AG09309 (cell line): ENCODE measurements around the gene TEDDM1.

Experiments used
- DNase-seq: peaks from one replicate; pipeline ENCODE4 v3.0.0-alpha.2; 2010; ENCODE audit warnings: low read depth
- H3K4me3 ChIP-seq: 2 replicates; pipeline ENCODE4 v1.5.1; 2011; ENCODE audit warnings: mild to moderate bottlenecking, low read depth, low read length, moderate library complexity; ENCODE audit not compliant: control insufficient read depth
- CTCF ChIP-seq: IDR thresholded peaks from 2 replicates; pipeline ENCODE4 v1.5.1; 2011; ENCODE audit warnings: mild to moderate bottlenecking, low read depth, low read length, inconsistent platforms; ENCODE audit not compliant: insufficient read depth, control insufficient read depth; ENCODE audit errors: missing control alignments

TEDDM1 gene

GRCh38 chr1:182408435-182409075 lies 8.1 kb upstream of the TEDDM1 start:
- DNase-seq, result no peak

GRCh38 chr1:182407724-182408123 lies 7.3 kb upstream of the TEDDM1 start:
- no peak for DNase-seq
- H3K4me3 ChIP-seq, result no peak overlapping the region
- TF ChIP-seq CTCF, result no peak

More at GRCh38 chr1:182408435-182409075, 8.1 kb upstream of the TEDDM1 start:
- H3K4me3 ChIP-seq, result no peak overlapping the region
- TF ChIP-seq CTCF, result no peak

GRCh38 chr1:182406012-182406411 lies 5.5 kb upstream of the TEDDM1 start:
- no peak overlapping the region for H3K4me3 ChIP-seq
- no peak for TF ChIP-seq CTCF
- no peak for DNase-seq

GRCh38 chr1:182405578-182405977 lies 5.1 kb upstream of the TEDDM1 start:
- H3K4me3 ChIP-seq, result no peak overlapping the region
- no peak for DNase-seq
- TF ChIP-seq CTCF, result no peak

- no peak for DNase-seq
- H3K4me3 ChIP-seq, result no peak overlapping the region
- no peak for TF ChIP-seq CTCF
Measured at GRCh38 chr1:182404781-182405180, 4.3 kb upstream of the TEDDM1 start.

- no peak for DNase-seq
- TF ChIP-seq CTCF, result no peak
- no peak overlapping the region for H3K4me3 ChIP-seq
Measured at GRCh38 chr1:182397653-182398393, 2.6 kb downstream of the TEDDM1 start.
